ENCODE data around the gene IQCH.

Gene IQCH

DNA sequence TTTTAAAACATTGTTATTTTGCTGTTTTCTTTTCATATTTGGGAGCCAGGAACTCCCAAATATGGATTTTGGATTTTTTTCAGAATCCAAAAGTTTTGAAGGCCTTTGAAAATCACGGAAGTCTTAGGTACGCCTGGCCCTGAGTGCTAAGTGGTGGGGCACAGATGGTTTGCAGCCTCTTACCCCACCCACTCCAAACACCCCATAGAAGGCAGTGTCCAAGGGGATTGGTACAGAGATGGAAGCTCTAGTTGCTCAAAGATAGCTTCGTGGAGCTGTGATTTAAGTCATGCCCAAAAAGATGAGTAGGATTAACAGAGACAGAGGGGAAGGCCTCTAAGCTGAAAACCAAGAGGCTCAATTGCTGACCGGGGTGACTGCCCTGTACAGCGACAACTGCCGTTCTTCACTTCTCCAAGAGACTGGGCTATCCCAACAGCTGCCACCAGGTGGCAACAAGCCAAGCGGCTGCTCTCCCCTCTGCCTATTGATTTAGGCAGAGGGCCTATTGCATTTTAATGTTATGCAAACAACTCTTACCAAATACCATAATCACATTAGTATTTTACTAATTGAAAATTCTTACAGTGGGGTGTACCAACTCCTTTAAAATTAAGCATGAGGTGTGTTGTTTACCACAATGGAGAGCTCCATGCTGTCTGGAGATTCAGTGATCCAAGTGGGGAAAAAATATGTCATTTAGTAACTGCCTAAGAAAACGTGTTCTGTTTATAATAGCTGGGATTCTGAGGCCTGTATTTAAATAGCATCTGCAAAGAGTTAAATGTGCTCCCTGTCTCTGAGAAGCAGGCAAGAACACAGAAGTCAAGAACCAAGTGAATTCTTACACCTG lies 202.3 kb downstream of the IQCH start:
- peak; percentile 87 for DNase-seq

DNA sequence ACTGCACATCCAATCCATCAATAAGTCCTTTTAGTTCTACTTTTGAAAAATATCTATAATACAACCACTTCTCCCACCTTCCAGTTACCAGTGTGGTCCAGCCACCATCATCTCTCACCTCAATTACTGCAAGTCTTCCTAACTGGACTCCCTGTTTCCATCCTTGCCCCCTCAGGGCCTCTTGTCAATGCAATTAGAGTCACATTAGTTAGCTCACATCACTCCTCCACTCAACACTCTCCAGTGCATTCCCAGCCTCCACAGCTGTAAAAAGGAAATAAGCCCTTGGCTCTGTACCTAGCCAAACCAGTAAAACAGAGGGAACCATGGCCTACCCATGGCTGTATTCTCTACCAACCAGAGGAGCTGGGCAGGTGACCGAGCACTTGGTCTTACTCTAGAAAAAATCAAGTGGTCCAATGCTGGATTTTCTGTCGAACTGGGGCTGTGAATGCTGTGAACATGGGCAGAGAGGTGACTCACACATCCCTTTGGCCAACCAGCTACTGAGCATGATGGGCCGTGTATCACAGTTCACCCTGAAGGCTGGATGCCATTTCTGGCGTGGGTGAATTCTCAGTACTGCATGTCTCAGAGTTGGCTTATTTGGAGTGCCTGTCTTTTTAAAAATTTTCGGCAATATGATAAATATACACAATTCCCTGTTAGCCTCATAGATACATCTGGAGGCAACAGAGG lies 203.9 kb downstream of the IQCH start:
- Histone ChIP-seq H3K27ac (no peak overlapping the region), H3K36me3 (no peaks in the 10 kb centered on the region), H3K27me3 (ENCODE audit: insufficient read depth, low read depth, severe bottlenecking) (no peaks in the 10 kb centered on the region), H3K9me3 (ENCODE audit: severe bottlenecking) (peaks cover 9% of the 10 kb centered on the region), H3K4me3 (ENCODE audit: low read depth, low read length) (no peak overlapping the region)
- TF ChIP-seq, protein P1, sequence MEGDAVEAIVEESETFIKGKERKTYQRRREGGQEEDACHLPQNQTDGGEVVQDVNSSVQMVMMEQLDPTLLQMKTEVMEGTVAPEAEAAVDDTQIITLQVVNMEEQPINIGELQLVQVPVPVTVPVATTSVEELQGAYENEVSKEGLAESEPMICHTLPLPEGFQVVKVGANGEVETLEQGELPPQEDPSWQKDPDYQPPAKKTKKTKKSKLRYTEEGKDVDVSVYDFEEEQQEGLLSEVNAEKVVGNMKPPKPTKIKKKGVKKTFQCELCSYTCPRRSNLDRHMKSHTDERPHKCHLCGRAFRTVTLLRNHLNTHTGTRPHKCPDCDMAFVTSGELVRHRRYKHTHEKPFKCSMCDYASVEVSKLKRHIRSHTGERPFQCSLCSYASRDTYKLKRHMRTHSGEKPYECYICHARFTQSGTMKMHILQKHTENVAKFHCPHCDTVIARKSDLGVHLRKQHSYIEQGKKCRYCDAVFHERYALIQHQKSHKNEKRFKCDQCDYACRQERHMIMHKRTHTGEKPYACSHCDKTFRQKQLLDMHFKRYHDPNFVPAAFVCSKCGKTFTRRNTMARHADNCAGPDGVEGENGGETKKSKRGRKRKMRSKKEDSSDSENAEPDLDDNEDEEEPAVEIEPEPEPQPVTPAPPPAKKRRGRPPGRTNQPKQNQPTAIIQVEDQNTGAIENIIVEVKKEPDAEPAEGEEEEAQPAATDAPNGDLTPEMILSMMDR (IDR thresholded peaks at IDR 0.05; ENCODE audit: low read depth, low read length): no peak
- no peak for DNase-seq

More for the DNA sequence above, 202.3 kb downstream of the IQCH start:
- no peaks in the 10 kb centered on the region for H3K36me3 ChIP-seq
- peaks cover 12% of the 10 kb centered on the region for H3K9me3 ChIP-seq (ENCODE audit: severe bottlenecking)
- TF ChIP-seq, protein P1 (IDR thresholded peaks at IDR 0.05; ENCODE audit: low read depth, low read length): peak; percentile 91
- no peak overlapping the region for H3K4me3 ChIP-seq (ENCODE audit: low read depth, low read length)
- H3K27me3 ChIP-seq (ENCODE audit: insufficient read depth, low read depth, severe bottlenecking): no peaks in the 10 kb centered on the region
- H3K27ac ChIP-seq: no peak overlapping the region

DNA sequence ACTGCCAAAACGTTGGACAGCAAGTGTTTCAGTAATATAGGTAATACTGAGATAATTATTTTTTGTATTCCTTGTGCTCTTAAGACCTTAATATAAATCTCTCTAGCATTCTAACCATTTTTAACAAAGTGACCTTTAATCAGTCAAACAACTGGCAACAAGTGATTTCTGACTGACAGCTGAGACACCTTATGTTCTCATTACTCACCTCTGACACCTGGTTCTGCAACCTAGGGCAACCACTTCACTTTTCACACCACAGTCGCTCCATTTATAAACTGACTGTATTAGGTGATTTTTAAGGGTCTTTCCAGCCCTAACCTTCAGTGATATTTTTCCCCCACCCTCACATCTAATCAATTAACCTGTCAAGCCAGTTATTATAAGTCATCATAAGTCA lies 205.9 kb downstream of the IQCH start:
- no peak for DNase-seq
- TF ChIP-seq, protein P1 (IDR thresholded peaks at IDR 0.05; ENCODE audit: low read depth, low read length): no peak
- no peak overlapping the region for H3K27ac ChIP-seq

DNA sequence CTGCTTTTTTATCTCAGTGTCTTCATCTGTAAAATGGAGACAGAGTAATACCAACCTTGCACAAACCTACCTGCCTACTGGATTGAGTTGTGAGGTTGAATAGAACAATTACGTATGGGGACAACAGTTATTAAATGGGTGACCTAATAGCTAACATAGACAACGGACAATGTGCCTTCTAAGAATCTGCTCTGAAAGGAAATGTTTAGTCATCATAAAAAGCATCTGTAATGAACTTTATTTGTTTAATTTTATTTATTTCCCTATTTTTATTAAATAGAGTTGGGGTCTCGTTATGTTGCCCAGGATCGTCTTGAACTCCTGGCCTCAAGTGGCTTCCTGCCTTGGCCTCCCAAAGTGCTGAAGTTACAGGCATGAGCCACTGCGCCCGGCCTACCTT lies 207.1 kb downstream of the IQCH start:
- no peaks in the 10 kb centered on the region for H3K36me3 ChIP-seq
- DNase-seq: no peak
- H3K9me3 ChIP-seq (ENCODE audit: severe bottlenecking): no peaks in the 10 kb centered on the region
- no peak overlapping the region for H3K27ac ChIP-seq
- H3K27me3 ChIP-seq (ENCODE audit: insufficient read depth, low read depth, severe bottlenecking): no peaks in the 10 kb centered on the region
- no peak overlapping the region for H3K4me3 ChIP-seq (ENCODE audit: low read depth, low read length)
- TF ChIP-seq, protein P1 (IDR thresholded peaks at IDR 0.05; ENCODE audit: low read depth, low read length): no peak

More for the DNA sequence above, 205.9 kb downstream of the IQCH start:
- Histone ChIP-seq H3K4me3 (ENCODE audit: low read depth, low read length) (no peak overlapping the region), H3K36me3 (no peaks in the 10 kb centered on the region), H3K27me3 (ENCODE audit: insufficient read depth, low read depth, severe bottlenecking) (no peaks in the 10 kb centered on the region), H3K9me3 (ENCODE audit: severe bottlenecking) (no peaks in the 10 kb centered on the region)

DNA sequence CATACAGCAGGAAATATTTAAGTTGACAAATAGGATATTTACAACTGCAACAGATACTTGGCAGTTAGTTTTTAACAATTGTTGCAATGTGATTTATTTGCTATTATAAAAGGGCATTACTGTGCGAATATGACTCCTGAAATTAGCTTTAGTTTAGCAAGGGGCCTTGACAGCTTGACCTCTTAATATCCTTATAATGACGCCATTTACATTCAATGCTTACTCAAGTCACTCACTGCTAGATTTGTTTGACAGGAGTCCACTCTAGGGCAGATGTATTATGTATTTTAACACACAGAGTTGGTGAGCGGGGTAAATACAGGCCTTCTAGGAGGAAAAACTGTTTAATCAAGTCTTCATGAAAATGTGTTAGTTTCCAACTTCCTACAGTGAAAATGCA lies 208.3 kb downstream of the IQCH start:
- H3K27me3 ChIP-seq (ENCODE audit: insufficient read depth, low read depth, severe bottlenecking): no peaks in the 10 kb centered on the region
- no peaks in the 10 kb centered on the region for H3K36me3 ChIP-seq
- no peak overlapping the region for H3K4me3 ChIP-seq (ENCODE audit: low read depth, low read length)
- DNase-seq: no peak
- TF ChIP-seq, protein P1 (IDR thresholded peaks at IDR 0.05; ENCODE audit: low read depth, low read length): no peak
- H3K27ac ChIP-seq: no peak overlapping the region
- no peaks in the 10 kb centered on the region for H3K9me3 ChIP-seq (ENCODE audit: severe bottlenecking)
